Hepatic stellate cell (primary cell): ENCODE measurements around the gene FAM177A1.

Source experiments
- DNase-seq: peaks from one replicate; pipeline ENCODE4 v3.0.0; 2011; ENCODE audit warnings: low spot score

The FAM177A1 gene

GRCh38 chr14:35123388-35123703 lies 77.3 kb downstream of the FAM177A1 start:
- DNase-seq, result no peak

- DNase-seq, result no peak
Measured at GRCh38 chr14:35124127-35124526, 78.1 kb downstream of the FAM177A1 start.
